ENCODE results near the gene MAP2K4. TPM values are rescaled to one million over a fixed set of nuclear protein-coding genes. Genes with fewer than 3 reads are reported as not detected.

MAP2K4 gene
- total and polyA plus RNA-seq, 2 of the 8 experiments (the other 6 are each of a cell fraction or from before 2014, with no cell fraction given), result 14.2 to 37.3 TPM

DNA sequence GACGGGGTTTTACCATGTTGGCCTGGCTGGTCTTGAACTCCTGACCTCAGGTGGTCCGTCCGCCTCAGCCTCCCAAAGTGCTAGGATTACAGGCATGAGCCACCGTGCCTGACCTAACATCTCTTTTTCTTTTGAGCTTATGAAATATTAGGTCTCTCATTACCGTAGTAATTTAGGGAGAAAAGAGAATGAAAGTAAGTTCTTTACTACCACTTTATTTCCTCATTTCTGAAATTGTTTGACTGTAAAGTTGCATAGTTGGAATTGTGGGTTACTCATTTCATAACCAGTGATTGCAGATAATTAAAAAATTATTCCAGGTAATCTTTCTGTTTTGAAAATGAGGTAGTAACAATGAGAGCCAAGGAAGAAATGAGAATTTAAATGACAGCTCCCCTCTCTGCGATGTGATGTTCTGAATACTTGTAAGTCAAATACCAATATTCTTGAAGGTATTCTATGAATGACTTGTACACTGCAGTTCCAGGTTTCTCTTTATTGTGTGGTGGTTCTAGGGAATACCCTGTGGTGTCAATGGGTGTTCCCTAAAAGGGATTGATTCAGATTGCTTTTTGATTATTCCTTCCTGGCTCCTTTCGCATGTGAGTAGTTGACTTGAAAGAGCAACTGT, 28.3 kb downstream of the MAP2K4 start:
- Histone ChIP-seq H2BK5ac (ENCODE audit: low read depth, low read length) (no peak overlapping the region), H4K8ac (ENCODE audit: extremely low read depth, insufficient read depth, low read length) (no peak overlapping the region), H4K20me1 (replicated peaks in 1 of 2; ENCODE audit: control insufficient read depth in 1 of 2, insufficient read depth in 2 of 2, low read length in 2 of 2) (peaks cover 0 to 6% of the 10 kb centered on the region in 2 experiments), H2AK5ac (ENCODE audit: low read depth, low read length) (no peak overlapping the region), H3K18ac (ENCODE audit: extremely low read depth, low read length) (no peak overlapping the region), H2BK120ac (replicated peaks; ENCODE audit: low read depth, low read length) (no peak overlapping the region), H2BK20ac (ENCODE audit: low read length) (no peak overlapping the region), H3K4me1 (replicated peaks in 1 of 4; ENCODE audit: control insufficient read depth in 3 of 4, insufficient read depth in 4 of 4, low read length in 3 of 4) (peaks cover 4 to 21% (median 13%) of the 10 kb centered on the region in 4 experiments), H3K9ac (replicated peaks in 1 of 4; ENCODE audit: extremely low read depth in 1 of 4, low read depth in 3 of 4, low read length in 3 of 4) (no peak overlapping the region), H4K5ac (ENCODE audit: insufficient read length, low read depth, low read length) (no peak overlapping the region), H3K23ac (ENCODE audit: insufficient read length) (no peak overlapping the region), H3K4me3 (ENCODE audit: extremely low read depth in 1 of 4, insufficient read depth in 2 of 4, low read depth in 3 of 4, low read length in 4 of 4) (no peak overlapping the region), H3K79me1 (ENCODE audit: low read depth, low read length) (0 out of 2 replicates have a peak, but pooled peaks cover 3% of the 10 kb centered on the region), H3K56ac (replicated peaks; ENCODE audit: insufficient read length, low read depth, low read length) (no peak overlapping the region), H3K27me3 (replicated peaks in 1 of 4; ENCODE audit: control insufficient read depth in 3 of 4, extremely low read depth in 1 of 4, insufficient read depth in 3 of 4, low read length in 3 of 4) (no peaks in the 10 kb centered on the region), H2BK15ac (ENCODE audit: low read length) (no peak overlapping the region), H3K23me2 (ENCODE audit: low read depth, low read length) (no peaks in the 10 kb centered on the region), H3K4ac (replicated peaks; ENCODE audit: insufficient read length, low read depth, low read length) (no peak overlapping the region), H3K36me3 (ENCODE audit: control insufficient read depth in 2 of 4, insufficient read depth in 4 of 4, low read length in 3 of 4) (no peaks in the 10 kb centered on the region), H3K9me3 (ENCODE audit: insufficient read depth in 2 of 2, low read depth in 1 of 2, low read length in 1 of 2) (no peaks in the 10 kb centered on the region), H2BK12ac (ENCODE audit: low read depth, low read length) (no peak overlapping the region), H3K14ac (ENCODE audit: insufficient read length) (no peak overlapping the region), H3K27ac (ENCODE audit: low read depth, low read length) (no peak overlapping the region), H4K91ac (replicated peaks; ENCODE audit: insufficient read length, low read length) (no peak overlapping the region), H3K79me2 (ENCODE audit: control insufficient read depth in 1 of 2, insufficient read depth in 2 of 2, low read length in 2 of 2) (peaks cover 8 to 97% of the 10 kb centered on the region in 2 experiments; a peak in 3 of 4 replicates), H2AFZ (ENCODE audit: low read length) (no peak overlapping the region), H3K4me2 (ENCODE audit: insufficient read depth in 1 of 2, low read depth in 2 of 2, low read length in 2 of 2) (no peak overlapping the region)
- WGBS, 2 experiments (ENCODE audit: extremely low coverage in 1 of 2, insufficient coverage in 1 of 2, insufficient read length in 1 of 2, insufficient replicate concordance in 2 of 2, low coverage in 1 of 2, low lambda C conversion rate in 2 of 2, missing lambda C conversion rate in 1 of 2), result 91% methylated on average over 7 of the region's 7 CpGs; no CpG with 5 or more reads in 1 of the 2 experiments
- DNase-seq (ENCODE audit: low read depth in 1 of 2, low spot score in 2 of 2) (no peak), FAIRE-seq (no peak)
- TF ChIP-seq MAFK (IDR thresholded peaks at IDR 0.05; ENCODE audit: low read depth, low read length) (no peak), KDM4A (IDR thresholded peaks at IDR 0.05; ENCODE audit: low read depth, low read length, severe bottlenecking) (no peak)
- ChIA-PET CTCF (ENCODE audit: partially characterized antibody) (no interaction called here), POLR2A (ENCODE audit: partially characterized antibody) (interaction anchor here (1.2 to 1.6 kb wide), 2 partner anchors 27 to 51 kb away, joined by 4 to 8 read pairs; partner anchors contain the start of gene ZNF18)
